Prostate gland (tissue), 2 donors: ENCODE measurements around the gene PIP5K1B. TPM values are rescaled to one million over a fixed set of nuclear protein-coding genes. Genes with fewer than 3 reads are reported as not detected.

Source experiments
- DNase-seq: peaks from one replicate; pipeline ENCODE4 v3.0.0-alpha.2; 2019; ENCODE audit warnings: low spot score
- H3K27ac ChIP-seq, 2 donors: fragments of 200-600 bp; sonication (generic); 2 replicates each; pipeline ENCODE4 v1.5.1; 2017 to 2019
- H3K27me3 ChIP-seq: fragments of 200-600 bp; sonication (generic); replicated peaks from 2 replicates; pipeline ENCODE4 v1.5.1; 2019; ENCODE audit not compliant: insufficient read depth
- H3K36me3 ChIP-seq, 2 donors: fragments of 200-600 bp; sonication (generic); 1 replicate in 1 of 2; 2 replicates in 1 of 2; pipeline versions ENCODE4 v1.5.1 to v1.8.1; 2017 to 2019
- H3K4me1 ChIP-seq: fragments of 200-600 bp; sonication (generic); replicated peaks from 2 replicates; pipeline ENCODE4 v1.5.1; 2019
- H3K4me3 ChIP-seq, 2 donors: fragments of 200-600 bp; sonication (generic); 2 replicates each; pipeline ENCODE4 v1.5.1; 2017 to 2019
- H3K9me3 ChIP-seq: fragments of 200-600 bp; sonication (generic); 2 replicates; pipeline ENCODE4 v1.5.1; 2017
- POLR2A ChIP-seq: fragments of 450-650 bp; IDR thresholded peaks from one replicate; pipeline ENCODE4 v1.6.1; 2016; ENCODE audit warnings: antibody characterized with exemption, mild to moderate bottlenecking
- POLR2AphosphoS5 ChIP-seq: sonication (generic); formaldehyde crosslinking; IDR thresholded peaks from one replicate; pipeline ENCODE4 v1.6.1; 2017; ENCODE audit warnings: antibody characterized with exemption
- WGBS: methylation state at CpG from one replicate; pipeline ENCODE4 v1.1.5; 2018; 5-methylcytosine and 5-hydroxymethylcytosine counted together
- intact Hi-C: fragments of 100-400 bp; cut with DNase I; formaldehyde crosslinking; loops from one replicate; pipeline ENCODE4 v1.14.2; 2022
- total RNA-seq, 2 donors: library from RNA; depleted of rRNA; stranded (reverse); fragments of >200 nt; gene quantifications; one replicate each; pipeline ENCODE4 v1.1.0, GENCODE V29; 2016
- TF ChIP-seq, protein P1 (sequence below), 4 experiments: fragments of 200-600 bp in 2 of 4; fragments of 450-650 bp in 2 of 4; sonication (generic) in 2 of 4; IDR thresholded peaks; 1 replicate in 3 of 4; 2 replicates in 1 of 4; pipeline ENCODE4 v1.5.1; 2016 to 2019; ENCODE audit warnings: antibody characterized with exemption in 4 of 4, mild to moderate bottlenecking in 2 of 4, moderate library complexity in 2 of 4

Gene PIP5K1B
- total RNA-seq, 2 donors from 2014 or later: 1.6 to 38.3 TPM

DNA sequence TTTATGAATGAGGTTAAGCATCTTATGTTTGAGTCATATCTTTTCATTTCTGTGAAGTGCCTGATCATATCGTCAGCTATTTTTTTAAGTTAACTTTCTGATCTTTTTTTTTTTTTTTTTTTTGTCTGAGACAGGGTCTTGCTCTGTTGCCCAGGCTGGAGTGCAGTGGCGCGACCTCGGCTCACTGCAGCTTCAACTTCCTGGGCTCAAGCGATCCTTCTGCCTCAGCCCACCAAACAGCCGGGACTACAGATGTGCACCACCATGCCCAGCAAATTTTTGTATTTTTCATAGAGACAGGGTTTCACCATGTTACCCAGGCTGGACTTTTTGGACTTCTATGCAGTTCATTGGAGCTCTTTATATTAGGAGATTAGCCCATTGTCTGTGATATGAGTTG lies 168.1 kb downstream of the PIP5K1B start:
- Histone ChIP-seq H3K27me3 (no peaks in the 10 kb centered on the region), H3K9me3 (no peaks in the 10 kb centered on the region), H3K36me3 (no peaks in the 10 kb centered on the region), H3K4me3 (no peak overlapping the region), H3K4me1 (no peaks in the 10 kb centered on the region), H3K27ac (no peak overlapping the region)
- DNase-seq: no peak
- WGBS: 94% methylated on average over 6 of the region's 6 CpGs
- intact Hi-C loops: no loop called here
- TF ChIP-seq, protein P1, sequence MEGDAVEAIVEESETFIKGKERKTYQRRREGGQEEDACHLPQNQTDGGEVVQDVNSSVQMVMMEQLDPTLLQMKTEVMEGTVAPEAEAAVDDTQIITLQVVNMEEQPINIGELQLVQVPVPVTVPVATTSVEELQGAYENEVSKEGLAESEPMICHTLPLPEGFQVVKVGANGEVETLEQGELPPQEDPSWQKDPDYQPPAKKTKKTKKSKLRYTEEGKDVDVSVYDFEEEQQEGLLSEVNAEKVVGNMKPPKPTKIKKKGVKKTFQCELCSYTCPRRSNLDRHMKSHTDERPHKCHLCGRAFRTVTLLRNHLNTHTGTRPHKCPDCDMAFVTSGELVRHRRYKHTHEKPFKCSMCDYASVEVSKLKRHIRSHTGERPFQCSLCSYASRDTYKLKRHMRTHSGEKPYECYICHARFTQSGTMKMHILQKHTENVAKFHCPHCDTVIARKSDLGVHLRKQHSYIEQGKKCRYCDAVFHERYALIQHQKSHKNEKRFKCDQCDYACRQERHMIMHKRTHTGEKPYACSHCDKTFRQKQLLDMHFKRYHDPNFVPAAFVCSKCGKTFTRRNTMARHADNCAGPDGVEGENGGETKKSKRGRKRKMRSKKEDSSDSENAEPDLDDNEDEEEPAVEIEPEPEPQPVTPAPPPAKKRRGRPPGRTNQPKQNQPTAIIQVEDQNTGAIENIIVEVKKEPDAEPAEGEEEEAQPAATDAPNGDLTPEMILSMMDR (IDR thresholded peaks at IDR 0.05): no peak
- no peak for TF ChIP-seq POLR2AphosphoS5
- TF ChIP-seq POLR2A: no peak

DNA sequence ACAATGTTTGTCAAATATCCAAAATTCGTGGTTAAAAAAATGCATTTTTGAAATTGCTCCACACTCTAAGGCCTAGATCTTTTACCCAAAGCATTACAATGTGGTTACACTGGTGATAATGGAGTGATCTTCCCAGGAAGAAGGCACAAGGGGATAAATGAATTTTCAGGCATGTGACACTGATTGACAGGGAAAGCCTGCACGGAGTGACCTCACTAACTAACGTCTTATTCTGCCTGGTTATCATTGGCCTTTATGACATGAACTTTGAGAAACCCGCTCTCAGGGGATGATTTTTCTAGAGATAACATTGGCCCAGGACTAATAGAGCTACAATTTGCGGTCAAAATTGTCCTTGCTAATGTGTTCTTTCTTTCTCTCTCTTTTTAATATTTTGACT lies 171.2 kb downstream of the PIP5K1B start:
- Histone ChIP-seq H3K27ac (no peak overlapping the region), H3K9me3 (no peaks in the 10 kb centered on the region), H3K36me3 (no peaks in the 10 kb centered on the region), H3K27me3 (no peaks in the 10 kb centered on the region), H3K4me1 (no peaks in the 10 kb centered on the region), H3K4me3 (no peak overlapping the region)
- WGBS: 89% methylated on average over 5 of the region's 5 CpGs
- intact Hi-C loops: no loop called here
- DNase-seq: no peak
- TF ChIP-seq, protein P1 (IDR thresholded peaks at IDR 0.05): no peak
- TF ChIP-seq POLR2AphosphoS5 (no peak), POLR2A (no peak)

DNA sequence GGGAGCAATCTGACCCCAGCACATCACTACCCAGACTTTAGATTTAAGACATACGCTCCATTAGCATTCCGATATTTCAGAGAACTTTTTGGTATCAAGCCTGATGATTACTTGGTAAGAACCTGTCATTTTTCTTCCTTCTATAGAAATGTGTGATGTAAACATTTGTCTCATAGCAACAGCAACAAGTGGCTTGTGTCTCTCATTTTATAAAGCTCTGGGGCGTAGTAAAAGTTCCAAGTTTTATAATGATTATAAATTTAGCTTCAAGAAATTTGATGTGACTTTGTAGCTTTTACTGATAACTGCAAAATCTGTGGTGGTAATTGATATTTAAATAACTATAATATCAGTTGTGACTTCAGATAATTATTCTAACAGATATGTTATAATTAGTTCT lies 171.6 kb downstream of the PIP5K1B start:
- Histone ChIP-seq H3K36me3 (no peaks in the 10 kb centered on the region), H3K4me1 (no peaks in the 10 kb centered on the region), H3K4me3 (no peak overlapping the region), H3K27ac (no peak overlapping the region), H3K9me3 (no peaks in the 10 kb centered on the region), H3K27me3 (no peaks in the 10 kb centered on the region)
- WGBS: 57% methylated on average over 3 of the region's 3 CpGs
- no peak for DNase-seq
- no peak for TF ChIP-seq POLR2AphosphoS5
- TF ChIP-seq, protein P1 (IDR thresholded peaks at IDR 0.05): no peak
- TF ChIP-seq POLR2A: no peak
- intact Hi-C loops: no loop called here

DNA sequence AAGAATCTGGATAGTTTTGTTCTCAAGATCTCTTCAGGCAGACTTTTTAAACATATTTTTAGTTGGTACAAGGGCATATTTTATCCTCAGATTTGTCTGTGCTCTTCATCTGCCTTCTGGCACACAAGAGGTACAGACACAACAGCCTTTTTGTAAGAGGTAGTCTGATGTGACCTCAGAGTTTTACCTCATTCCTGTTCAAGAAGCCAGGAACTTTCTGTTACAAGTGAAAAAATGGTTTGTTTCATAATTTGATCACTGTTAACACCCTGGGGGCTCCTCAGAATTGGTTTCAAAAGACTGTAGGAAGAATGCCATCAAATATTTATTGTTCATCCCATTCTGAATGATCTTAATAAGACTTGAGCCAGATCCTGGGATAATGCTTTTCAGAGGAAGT lies 172.2 kb downstream of the PIP5K1B start:
- Histone ChIP-seq H3K27ac (no peak overlapping the region), H3K27me3 (no peaks in the 10 kb centered on the region), H3K36me3 (no peaks in the 10 kb centered on the region), H3K4me1 (no peaks in the 10 kb centered on the region), H3K9me3 (no peaks in the 10 kb centered on the region), H3K4me3 (no peak overlapping the region)
- TF ChIP-seq POLR2A (no peak), POLR2AphosphoS5 (no peak)
- TF ChIP-seq, protein P1 (IDR thresholded peaks at IDR 0.05): no peak
- DNase-seq: no peak
- intact Hi-C loops: no loop called here

DNA sequence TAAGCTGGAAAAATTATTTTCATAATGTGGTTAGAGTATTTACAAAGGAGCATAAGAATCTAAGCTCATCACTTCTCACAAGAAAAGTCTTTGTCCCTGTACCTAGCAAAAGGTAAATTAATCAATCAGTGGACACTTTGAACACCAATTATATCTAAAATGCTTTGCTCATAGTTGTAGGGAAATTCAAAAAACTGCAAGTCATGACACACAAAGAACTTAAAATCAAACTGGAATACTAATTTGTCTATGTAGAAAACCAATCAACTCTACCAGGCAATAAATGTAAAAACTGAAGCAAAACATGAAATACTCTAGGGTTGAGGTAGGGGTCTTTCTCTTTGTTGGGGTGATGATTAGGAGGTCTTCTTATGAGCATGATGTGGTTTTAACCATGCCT lies 173.4 kb downstream of the PIP5K1B start:
- DNase-seq: no peak
- H3K9me3 ChIP-seq: no peaks in the 10 kb centered on the region
- no peaks in the 10 kb centered on the region for H3K27me3 ChIP-seq
- no peaks in the 10 kb centered on the region for H3K4me1 ChIP-seq
- intact Hi-C loops: no loop called here
- H3K4me3 ChIP-seq: no peak overlapping the region
- H3K27ac ChIP-seq: no peak overlapping the region
- TF ChIP-seq, protein P1 (IDR thresholded peaks at IDR 0.05): no peak
- TF ChIP-seq POLR2AphosphoS5 (no peak), POLR2A (no peak)
- no peaks in the 10 kb centered on the region for H3K36me3 ChIP-seq
